ENCODE data around the gene OTX2. TPM values are rescaled to one million over a fixed set of nuclear protein-coding genes. Genes with fewer than 3 reads are reported as not detected.

Gene OTX2
- total and polyA plus RNA-seq, 2 of the 4 experiments (the other 2 are of a cell fraction): not detected

- Histone ChIP-seq H2AK5ac (ENCODE audit: low read depth, low read length) (no peak overlapping the region), H3K4me3 (ENCODE audit: insufficient read depth, low read depth, low read length) (no peak overlapping the region), H2BK5ac (ENCODE audit: low read depth, low read length, poor library complexity, severe bottlenecking) (no peak overlapping the region), H3K56ac (ENCODE audit: extremely low read depth, insufficient read depth, low read length) (no peak overlapping the region), H2BK15ac (ENCODE audit: low read depth, low read length) (no peak overlapping the region), H3K9me1 (ENCODE audit: insufficient read depth, low read length) (no peaks in the 10 kb centered on the region), H2BK20ac (ENCODE audit: low read depth, low read length) (no peak overlapping the region), H3K14ac (replicated peaks; ENCODE audit: low read depth, low read length) (no peak overlapping the region), H3K27me3 (ENCODE audit: control insufficient read depth, insufficient read depth, low read length) (peaks cover 87% of the 10 kb centered on the region), H3K4me2 (ENCODE audit: low read depth, low read length) (no peak overlapping the region), H3K79me1 (ENCODE audit: low read depth in 1 of 2, low read length in 2 of 2) (no peaks in the 10 kb centered on the region), H3K9me3 (ENCODE audit: control insufficient read depth, insufficient read depth, low read length) (peaks cover 16% of the 10 kb centered on the region; the same call in 1 of the 2 replicates), H4K91ac (ENCODE audit: insufficient read depth, low read depth, low read length) (no peak overlapping the region), H2AFZ (replicated peaks; ENCODE audit: low read length, poor library complexity) (no peak overlapping the region), H3K9ac (ENCODE audit: low read depth, low read length) (no peak overlapping the region), H2BK120ac (ENCODE audit: low read depth, low read length) (no peak overlapping the region), H2AK9ac (replicated peaks; ENCODE audit: low read depth, low read length, poor library complexity) (no peak overlapping the region), H3K4me1 (ENCODE audit: control insufficient read depth, insufficient read depth, low read length) (no peaks in the 10 kb centered on the region), H4K8ac (ENCODE audit: low read depth in 2 of 2, low read length in 2 of 2) (no peak overlapping the region), H4K20me1 (ENCODE audit: insufficient read depth, low read length) (no peaks in the 10 kb centered on the region), H4K5ac (ENCODE audit: low read depth, low read length) (no peak overlapping the region), H3K23ac (ENCODE audit: low read depth, low read length) (no peak overlapping the region), H3K36me3 (ENCODE audit: control insufficient read depth, insufficient read depth, low read length) (no peaks in the 10 kb centered on the region), H3K18ac (ENCODE audit: low read depth, low read length) (no peak overlapping the region), H3K4ac (ENCODE audit: low read depth, low read length) (no peak overlapping the region), H3K27ac (ENCODE audit: insufficient read depth, low read length) (no peak overlapping the region)
- intact Hi-C loops (cut with micrococcal nuclease) (no loop called here), dilution Hi-C loops (cut with HindIII; ENCODE audit: low sequenced_read_pairs, unreplicated experiment) (no loop called here), in situ Hi-C loops (cut with MboI; ENCODE audit: low sequenced_read_pairs) (no loop called here)
- TF ChIP-seq USF2 (IDR thresholded peaks at IDR 0.05; ENCODE audit: low read depth, low read length): no peak
- TF ChIP-seq CEBPB (IDR thresholded peaks at IDR 0.05; ENCODE audit: low read depth, low read length): no peak
- TF ChIP-seq, protein P1, sequence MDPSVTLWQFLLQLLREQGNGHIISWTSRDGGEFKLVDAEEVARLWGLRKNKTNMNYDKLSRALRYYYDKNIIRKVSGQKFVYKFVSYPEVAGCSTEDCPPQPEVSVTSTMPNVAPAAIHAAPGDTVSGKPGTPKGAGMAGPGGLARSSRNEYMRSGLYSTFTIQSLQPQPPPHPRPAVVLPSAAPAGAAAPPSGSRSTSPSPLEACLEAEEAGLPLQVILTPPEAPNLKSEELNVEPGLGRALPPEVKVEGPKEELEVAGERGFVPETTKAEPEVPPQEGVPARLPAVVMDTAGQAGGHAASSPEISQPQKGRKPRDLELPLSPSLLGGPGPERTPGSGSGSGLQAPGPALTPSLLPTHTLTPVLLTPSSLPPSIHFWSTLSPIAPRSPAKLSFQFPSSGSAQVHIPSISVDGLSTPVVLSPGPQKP (IDR thresholded peaks at IDR 0.05; ENCODE audit: borderline replicate concordance, low read depth, low read length): no peak
- TF ChIP-seq BHLHE40 (IDR thresholded peaks at IDR 0.05; ENCODE audit: low read depth, low read length): no peak
- no peak for TF ChIP-seq FOS (IDR thresholded peaks at IDR 0.05; ENCODE audit: low read depth, low read length)
- TF ChIP-seq MAZ (IDR thresholded peaks at IDR 0.05; ENCODE audit: borderline replicate concordance, low read depth, low read length): no peak
- TF ChIP-seq CHD1 (IDR thresholded peaks at IDR 0.05; ENCODE audit: low read depth, low read length): no peak
- TF ChIP-seq RAD21 (IDR thresholded peaks at IDR 0.05; ENCODE audit: low read length): no peak
- TF ChIP-seq POLR2A (IDR thresholded peaks at IDR 0.05; ENCODE audit: low read depth, low read length): no peak
- TF ChIP-seq CTCF (conservative IDR thresholded peaks at IDR 0.05; ENCODE audit: low read depth, low read length): no peak
- no peak for TF ChIP-seq MXI1 (IDR thresholded peaks at IDR 0.05; ENCODE audit: borderline replicate concordance, low read depth, low read length)
- TF ChIP-seq SMC3 (IDR thresholded peaks at IDR 0.05; ENCODE audit: low read depth, low read length): no peak
- TF ChIP-seq RCOR1 (IDR thresholded peaks at IDR 0.05; ENCODE audit: insufficient replicate concordance, low read length): no peak
- no peak for TF ChIP-seq MAFK (IDR thresholded peaks at IDR 0.05; ENCODE audit: low read depth, low read length)
- TF ChIP-seq NFE2L2 (IDR thresholded peaks at IDR 0.05; ENCODE audit: low read depth, low read length): no peak
- ChIA-PET CTCF (no interaction called here), POLR2A (ENCODE audit: unreplicated experiment) (no interaction called here)
- WGBS, 2 experiments (ENCODE audit: extremely low coverage in 2 of 2, insufficient read length in 1 of 2): no CpG with 5 or more reads among the region's 4 CpGs
- no TSS peak for BruUV-seq (replicated peaks)
- ATAC-seq (ENCODE audit: low read depth) (no peak), DNase-seq (no peak)
Measured at GRCh38 chr14:56806760-56807159, 3.5 kb downstream of the OTX2 start.

Measured in IMR-90 (cell line).